NCI-H2029 treated with DMSO at 0.1 percent for 48 hours (cell line): ENCODE data around the gene SAXO1.
A peak's percentile ranks its signal among the peaks of the same experiment; 100 is the strongest.
"Not testable (repeated sequence)": the region's sequence is repeated elsewhere in the genome, so short reads cannot be mapped to it uniquely, and the experiment has no call there.

Experiments
- DNase-seq: peaks from one replicate; lab custom pipeline; 2025; lab: John Stamatoyannopoulos, UW

Gene SAXO1

GRCh38 chr9:19033015-19033414, at the start of gene SAXO1:
SAXO1 (minus strand) TSS chr9:19033209; CDS start chr9:19032908, 301 bp downstream.
- no peak for DNase-seq

- no peak for DNase-seq
These were observed 41.8 kb upstream of the SAXO1 start for GRCh38 chr9:19074836-19075235.

- no peak for DNase-seq
These were observed 41.2 kb upstream of the SAXO1 start for GRCh38 chr9:19074229-19074628.

- DNase-seq, result no peak
These were observed 24.0 kb upstream of the SAXO1 start for GRCh38 chr9:19057033-19057432.

- no peak for DNase-seq
These were observed 17.9 kb upstream of the SAXO1 start for GRCh38 chr9:19050637-19051591.

GRCh38 chr9:19049917-19050636, 17.1 kb upstream of the SAXO1 start:
- DNase-seq, result no peak

- DNase-seq, result peak; percentile 78
These were observed 16.2 kb upstream of the SAXO1 start, which contains the start of gene RRAGA for GRCh38 chr9:19048966-19049916. RRAGA (plus strand) TSS chr9:19049427; CDS start chr9:19049660, 233 bp downstream.

- DNase-seq, result no peak
These were observed 3.6 kb upstream of the SAXO1 start for GRCh38 chr9:19036611-19037010.

- no peak for DNase-seq
These were observed 603 bp downstream of the SAXO1 start for GRCh38 chr9:19032406-19032805.

- no peak for DNase-seq
These were observed 2.1 kb downstream of the SAXO1 start for GRCh38 chr9:19030899-19031298.

GRCh38 chr9:19028835-19029451, 4.1 kb downstream of the SAXO1 start:
- DNase-seq, result peak; percentile 15

GRCh38 chr9:19027825-19028224, 5.2 kb downstream of the SAXO1 start:
- DNase-seq, result no peak

GRCh38 chr9:19026375-19026774, 6.6 kb downstream of the SAXO1 start:
- no peak for DNase-seq

GRCh38 chr9:19023078-19023477, 9.9 kb downstream of the SAXO1 start:
- no peak for DNase-seq

GRCh38 chr9:19022206-19022605, 10.8 kb downstream of the SAXO1 start:
- no peak for DNase-seq

GRCh38 chr9:19021649-19022048, 11.4 kb downstream of the SAXO1 start:
- DNase-seq, result not testable (repeated sequence)

- no peak for DNase-seq
These were observed 12.0 kb downstream of the SAXO1 start for GRCh38 chr9:19020886-19021455.

- no peak for DNase-seq
These were observed 14.8 kb downstream of the SAXO1 start for GRCh38 chr9:19018201-19018600.

- DNase-seq, result no peak
These were observed 23.5 kb downstream of the SAXO1 start for GRCh38 chr9:19009391-19009965.

- DNase-seq, result no peak
These were observed 32.9 kb downstream of the SAXO1 start for GRCh38 chr9:19000133-19000532.
